Stimulated activated CD4-positive, alpha-beta T cell treated with anti-CD3 and anti-CD28 coated beads, Interleukin-1b, Interleukin-23, amount 100 ng/mL, for 1 hour (primary cell): Measurements from ENCODE around the gene FAM53B.

Experiments
- DNase-seq, 2 donors: peaks; one replicate each; pipeline ENCODE4 v3.0.0-alpha.2; 2020; ENCODE audit warnings: low read depth in 2 of 2

FAM53B gene

GRCh38 chr10:124742413-124743190, 1.6 kb downstream of the FAM53B start:
- no peak for DNase-seq

DNA sequence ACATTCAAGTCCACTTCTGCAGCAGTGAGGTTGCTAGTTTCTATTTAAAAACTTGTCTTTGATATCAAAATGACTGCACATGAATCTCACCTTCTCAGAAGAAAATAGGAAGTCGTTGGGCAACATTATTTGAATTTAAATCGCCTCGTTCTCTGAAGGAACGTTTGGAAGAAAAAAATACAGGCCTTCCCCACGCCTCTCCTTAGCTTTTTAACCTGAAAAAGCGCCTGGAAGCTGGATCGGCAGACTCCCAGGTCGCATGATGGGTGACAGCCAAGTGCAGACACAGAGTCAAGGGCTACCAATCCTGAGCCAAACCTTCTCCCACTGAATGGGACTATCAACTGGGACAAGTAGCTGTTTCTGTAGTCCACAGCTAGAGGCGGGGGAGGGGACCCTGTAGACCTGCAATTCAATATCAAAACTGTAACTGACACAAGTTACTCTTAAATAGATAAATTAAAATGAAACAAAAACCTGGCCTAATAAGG, 2.2 kb downstream of the FAM53B start:
- no peak for DNase-seq

DNA sequence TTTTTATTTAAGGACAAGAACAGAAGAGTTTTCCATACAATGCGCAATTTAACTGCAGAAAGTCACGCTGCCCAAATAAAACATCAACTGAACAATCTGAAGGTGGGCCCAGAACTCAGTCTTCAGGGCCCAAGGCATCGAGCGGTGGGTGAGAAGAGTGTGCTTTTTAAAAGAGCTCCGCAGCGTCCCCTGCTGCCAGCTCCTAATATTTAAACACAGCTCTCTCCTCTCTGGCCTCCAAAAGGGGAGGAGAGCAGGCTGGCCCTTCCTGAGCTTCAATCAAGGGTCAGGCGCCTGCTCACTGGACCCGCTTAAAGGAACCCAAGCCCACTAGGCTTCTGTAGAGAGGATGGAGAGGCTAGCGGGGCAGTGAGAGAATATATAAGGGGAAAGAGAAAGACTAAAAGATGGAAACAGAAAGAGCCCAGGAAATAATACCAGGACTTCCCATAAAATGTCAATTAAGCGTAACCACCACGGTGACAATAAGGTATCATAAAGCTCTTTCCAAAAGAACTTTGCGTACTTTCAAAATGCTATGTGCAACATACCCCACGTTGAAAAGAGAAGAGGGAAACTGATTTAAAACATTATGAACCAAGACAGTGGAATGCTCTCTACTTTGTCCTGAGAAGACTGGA, 2.8 kb downstream of the FAM53B start:
- DNase-seq = peak; percentile 50 to 61

GRCh38 chr10:124740369-124741280, 3.6 kb downstream of the FAM53B start:
- DNase-seq = no peak

DNA sequence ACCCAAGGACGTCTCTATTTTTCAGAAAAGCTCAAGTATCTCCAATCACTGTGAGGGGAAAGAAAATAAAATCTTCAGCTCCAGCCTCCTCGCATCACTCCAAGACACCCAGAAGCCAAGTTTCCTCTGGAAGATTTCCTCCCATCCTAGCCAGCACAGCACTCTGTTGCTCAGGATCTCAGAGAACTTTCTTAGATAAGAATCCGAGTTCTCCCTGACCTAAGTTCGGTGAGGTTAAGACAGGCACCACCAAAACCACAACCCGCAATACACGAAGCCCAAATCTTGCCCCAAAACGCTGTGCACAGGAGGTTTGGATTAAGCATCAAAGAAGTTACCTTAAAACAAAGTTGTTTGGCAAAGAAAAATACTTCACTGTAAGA, 4.2 kb downstream of the FAM53B start:
- no peak for DNase-seq

DNA sequence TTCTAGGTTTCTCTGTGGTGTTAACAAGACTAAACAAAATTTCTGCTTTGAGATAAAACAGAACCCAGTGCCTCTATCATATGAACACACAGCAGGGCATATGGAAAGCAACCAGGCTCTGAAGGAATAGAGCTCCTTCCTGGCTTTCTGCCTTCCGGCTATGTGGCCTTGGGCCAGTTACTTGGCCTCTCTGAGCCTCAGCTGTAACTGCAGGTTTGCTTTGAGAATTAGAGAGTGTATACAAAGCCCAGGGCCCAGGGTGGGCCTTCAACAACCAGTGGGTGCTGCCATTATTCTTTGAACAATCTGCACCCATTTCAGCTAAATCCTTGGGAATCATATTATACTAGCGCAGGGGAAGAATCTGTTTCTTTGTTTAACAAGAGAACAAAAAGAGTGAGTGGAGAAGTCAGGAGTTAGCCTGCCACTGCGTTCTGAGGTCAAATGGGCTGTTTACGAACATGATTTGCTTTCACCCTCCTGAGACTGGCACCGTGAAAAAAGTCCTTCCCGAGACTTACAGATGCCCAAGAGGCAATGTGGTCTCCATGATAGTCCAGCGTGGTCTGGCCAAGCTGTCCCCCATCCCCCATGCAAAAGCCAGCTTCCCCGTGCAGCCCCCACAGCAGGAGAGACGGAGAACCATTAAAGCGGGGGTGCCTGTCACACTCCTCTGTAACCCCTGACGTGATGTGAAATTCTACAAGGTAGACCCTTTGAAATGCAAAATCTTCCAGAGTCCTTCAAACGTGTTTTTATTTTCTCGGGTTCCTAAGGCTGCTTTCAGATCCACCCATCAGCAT, 4.9 kb downstream of the FAM53B start:
- no peak for DNase-seq

- no peak for DNase-seq
Measured at GRCh38 chr10:124738441-124738840, 5.7 kb downstream of the FAM53B start.

DNA sequence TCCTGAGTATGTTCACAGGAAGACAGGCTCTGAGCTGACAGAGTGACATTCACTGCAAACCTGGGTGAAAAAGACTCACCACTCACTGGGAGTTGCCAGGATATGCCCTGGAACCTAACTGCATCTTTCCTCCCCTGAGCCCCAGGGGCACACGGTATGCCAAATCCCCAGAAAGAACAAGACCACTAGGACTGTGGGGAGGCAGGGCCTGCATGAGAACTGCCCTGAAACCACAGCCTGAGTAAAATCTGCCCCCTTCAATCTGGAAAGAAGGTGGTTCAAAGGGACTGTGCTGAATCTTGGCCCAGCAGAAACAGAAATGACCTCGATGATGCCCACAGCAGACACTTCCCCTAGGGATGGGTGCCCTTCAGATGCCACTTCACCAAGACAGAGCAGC, 6.5 kb downstream of the FAM53B start:
- no peak for DNase-seq

DNA sequence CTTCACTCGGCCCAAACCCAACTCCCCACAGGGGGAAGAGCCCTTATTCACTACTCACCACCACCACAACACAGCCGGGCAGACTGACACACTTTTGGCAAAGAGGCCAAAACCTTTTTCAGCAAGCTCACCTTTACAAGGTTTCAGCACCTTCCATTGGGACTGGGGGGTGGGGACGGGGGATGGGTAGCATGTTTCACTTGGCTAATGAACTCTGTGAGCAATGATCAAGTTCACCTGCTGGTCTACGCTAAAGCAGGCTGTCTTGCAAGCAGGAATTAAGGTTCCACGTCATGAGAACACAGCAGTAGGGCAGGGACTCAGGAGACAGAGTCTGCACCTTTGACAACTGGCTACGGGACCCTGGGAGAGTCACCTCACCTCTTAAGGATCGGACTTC, 7.0 kb downstream of the FAM53B start:
- DNase-seq = no peak

- no peak for DNase-seq
Measured at GRCh38 chr10:124736491-124737136, 7.6 kb downstream of the FAM53B start.

DNA sequence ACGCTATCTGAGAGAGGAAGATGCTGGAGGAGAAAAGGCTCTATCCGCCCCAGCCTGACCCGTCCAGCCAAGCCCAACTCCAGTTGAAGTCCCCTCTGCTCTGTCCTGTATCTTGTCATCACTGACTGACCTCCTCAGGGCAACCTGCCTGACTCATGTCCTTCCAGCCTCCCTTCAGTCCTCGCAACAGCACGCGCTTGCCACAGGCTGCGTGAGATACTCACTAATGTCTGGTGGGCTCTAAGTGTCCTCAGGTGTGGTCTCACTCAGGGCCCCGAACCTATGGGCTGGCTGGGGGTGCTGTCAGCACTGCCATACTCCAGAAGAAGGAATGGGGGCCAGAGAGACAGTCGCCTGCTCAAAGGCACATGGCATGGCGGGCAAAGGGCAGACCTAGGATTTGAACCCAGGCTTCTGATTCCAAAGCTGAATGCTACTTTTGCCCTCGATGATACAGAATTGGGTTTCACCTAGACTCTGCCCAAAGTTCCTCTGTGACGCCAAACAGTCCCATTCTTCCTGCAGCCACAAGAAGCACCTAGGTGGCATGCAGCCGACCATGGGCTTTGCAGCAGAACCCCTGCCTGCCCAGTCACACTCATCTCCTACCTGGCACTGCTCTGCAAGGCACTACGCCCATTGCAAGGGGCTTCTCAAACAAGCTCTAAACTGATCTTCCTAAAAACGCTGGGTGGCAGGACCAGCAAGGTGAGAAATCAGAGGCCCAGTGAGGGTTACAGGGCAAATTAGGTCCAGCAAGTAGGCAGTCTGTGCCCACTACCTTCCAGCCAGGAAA, 8.5 kb downstream of the FAM53B start:
- DNase-seq = no peak

DNA sequence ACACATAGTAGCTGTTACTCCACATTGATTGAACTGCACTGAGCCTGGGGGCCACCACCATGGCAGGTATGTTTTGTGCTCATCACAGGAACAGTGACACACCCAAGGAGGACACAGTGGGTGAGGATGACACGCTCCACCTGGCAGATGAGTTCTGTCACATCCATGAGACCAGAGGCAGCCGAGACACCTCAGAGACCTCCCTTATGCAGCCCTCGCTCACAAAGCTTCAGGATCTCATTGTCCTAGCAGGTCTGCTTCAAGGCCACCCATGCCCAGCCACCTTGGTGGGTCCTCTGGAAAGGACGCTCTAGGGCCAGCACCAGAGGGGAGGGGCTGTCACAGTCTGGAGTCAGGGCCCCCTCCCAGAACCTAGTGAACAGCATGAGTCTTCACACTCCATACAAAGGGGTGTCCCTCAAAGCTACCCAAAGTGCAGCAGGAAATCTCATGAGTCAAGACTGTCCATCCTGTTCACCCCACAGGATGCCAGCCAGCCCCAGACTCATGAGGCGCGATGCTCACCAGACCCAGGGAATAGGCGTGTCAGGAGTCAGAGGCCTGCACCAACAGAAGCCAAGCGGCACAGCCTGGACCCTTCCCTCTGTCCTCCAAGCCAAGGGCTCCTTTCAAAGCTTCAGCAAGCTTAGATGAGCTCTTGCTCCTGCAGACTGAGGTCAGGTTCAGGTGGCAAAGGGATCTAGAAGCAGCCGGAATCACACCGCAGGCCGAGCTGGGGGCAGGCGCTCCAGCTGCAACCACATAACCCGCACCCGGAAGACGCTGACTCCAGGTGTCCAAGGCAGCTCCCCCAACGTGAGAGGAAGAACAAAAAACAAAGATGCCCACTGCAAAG, 9.6 kb downstream of the FAM53B start:
- DNase-seq = no peak

DNA sequence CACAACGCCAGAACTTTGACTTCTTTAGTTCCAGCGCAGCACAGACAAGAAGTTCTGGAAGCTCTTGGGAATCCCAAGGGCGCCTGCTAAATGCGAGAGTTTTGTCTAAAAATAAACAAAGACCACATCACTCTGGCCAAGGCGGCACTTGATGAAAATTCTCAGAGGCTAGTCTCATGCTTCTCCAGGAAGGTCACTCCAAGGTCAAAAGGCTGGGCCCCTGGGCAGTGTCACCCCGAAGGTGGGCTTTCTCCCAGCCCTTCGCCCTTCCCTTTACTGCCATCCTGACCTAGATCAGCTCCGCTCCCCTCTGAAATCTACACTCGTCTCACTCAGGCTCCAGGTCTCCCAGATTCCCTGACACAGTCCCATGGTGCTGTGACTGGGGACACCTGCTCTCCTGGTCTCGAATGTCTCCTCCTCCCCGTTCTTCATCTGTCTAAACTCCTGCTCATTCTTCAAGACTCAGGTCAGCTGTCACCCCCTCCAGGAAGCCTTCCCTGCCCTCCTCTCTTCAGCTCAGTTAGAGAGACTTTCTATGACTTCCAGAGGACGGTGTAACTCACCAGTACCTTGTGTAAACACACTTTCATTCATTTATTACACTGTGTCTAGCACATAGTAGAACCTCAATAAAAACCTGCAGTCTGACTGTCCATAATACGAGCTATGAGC, 10.5 kb downstream of the FAM53B start:
- no peak for DNase-seq

DNA sequence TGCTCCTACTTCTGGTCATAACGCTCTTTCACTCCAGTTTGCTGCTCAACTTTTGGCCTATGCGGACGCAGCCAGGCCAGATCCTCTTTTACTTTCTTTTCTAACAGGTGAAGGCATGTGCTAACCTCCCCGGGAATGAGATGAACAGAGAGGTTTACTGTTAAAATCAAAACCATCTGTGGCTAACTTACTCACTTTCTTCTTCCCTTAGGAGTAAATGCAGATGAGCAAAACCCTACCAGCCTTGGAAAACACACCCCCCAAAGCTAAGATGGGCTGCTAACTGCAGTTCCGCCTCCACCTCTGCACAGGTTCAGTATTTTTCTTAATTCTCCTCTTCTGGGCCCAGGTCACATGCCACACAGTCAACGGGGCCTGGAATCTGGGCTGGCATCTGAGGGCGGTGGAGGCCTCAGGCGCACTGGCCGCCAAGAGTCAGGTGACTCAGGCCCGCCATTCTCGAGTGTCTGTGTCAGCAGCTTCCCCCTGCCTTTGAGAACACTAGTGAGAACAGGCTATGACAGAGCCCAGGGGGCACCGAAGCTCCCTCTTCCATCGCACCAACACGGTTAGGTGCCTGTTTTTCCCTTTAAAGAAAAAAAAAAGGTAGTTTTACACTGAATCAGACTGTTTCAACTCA, 11.1 kb downstream of the FAM53B start:
- no peak for DNase-seq

- DNase-seq = no peak
Measured at GRCh38 chr10:124731551-124731950, 12.6 kb downstream of the FAM53B start.

DNA sequence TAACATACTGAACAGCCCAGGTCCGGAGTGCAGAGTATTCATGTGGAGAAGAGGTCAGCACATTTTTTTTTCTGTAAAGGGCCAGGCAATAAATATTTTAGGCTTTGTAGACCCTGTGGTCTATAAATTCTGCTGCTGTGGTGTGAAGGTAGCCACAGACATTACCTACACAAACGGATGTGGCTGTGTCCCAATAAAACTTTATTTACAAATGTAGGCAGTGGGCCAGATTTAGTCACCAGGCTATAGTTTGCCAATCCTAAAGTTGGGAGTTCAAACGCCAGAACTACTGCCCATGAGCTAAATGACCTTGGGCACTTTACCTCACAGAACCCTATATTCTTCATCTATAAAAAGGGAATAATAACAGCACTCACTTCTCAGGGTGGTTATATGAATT, 13.4 kb downstream of the FAM53B start:
- no peak for DNase-seq

GRCh38 chr10:124728830-124729661, 15.1 kb downstream of the FAM53B start:
- DNase-seq = no peak
